Measurements from ENCODE around the gene ASCL4.
"Not testable (repeated sequence)": the region's sequence is repeated elsewhere in the genome, so short reads cannot be mapped to it uniquely, and the experiment has no call there.

Gene ASCL4, protein sequence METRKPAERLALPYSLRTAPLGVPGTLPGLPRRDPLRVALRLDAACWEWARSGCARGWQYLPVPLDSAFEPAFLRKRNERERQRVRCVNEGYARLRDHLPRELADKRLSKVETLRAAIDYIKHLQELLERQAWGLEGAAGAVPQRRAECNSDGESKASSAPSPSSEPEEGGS

DNA sequence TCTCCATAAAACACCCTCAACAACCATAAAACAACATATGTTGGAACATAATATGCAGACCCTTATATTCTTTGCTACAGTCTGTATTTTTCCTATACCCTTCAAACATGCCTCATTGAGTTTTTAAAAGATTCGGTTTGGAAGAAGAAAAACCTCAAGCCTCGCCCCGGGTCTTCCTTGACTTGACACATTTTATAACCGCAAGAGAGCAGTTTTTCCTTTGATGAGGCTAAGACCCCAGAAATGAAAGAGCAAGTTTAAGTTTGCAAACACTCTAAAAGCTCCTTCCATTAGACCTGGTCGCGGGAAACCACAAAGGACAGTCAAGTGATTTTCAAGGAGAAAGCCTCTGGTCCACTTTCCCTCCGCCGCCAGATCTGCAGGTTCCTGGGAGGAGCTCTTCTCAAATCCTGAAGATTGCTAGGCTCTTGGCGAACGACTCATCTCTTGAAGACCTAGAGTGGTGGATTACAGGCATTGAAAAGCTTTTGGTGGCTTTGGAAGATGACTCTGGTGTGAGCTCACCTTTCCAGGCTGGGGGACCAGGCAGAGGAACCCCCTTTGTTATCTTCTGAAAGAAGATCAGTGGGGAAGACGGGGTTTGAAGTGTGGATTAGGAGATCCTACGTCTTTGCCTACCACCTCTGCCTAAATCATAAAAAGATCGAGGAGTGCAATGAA, at the start of gene ASCL4:
Gene ASCL4, plus strand, starts transcription at position 356 of the 681 bp plus-strand sequence. CDS start 515 bp downstream, outside the sequence.
- no peak for DNase-seq (ENCODE audit: low read depth in 2 of 2)

DNA sequence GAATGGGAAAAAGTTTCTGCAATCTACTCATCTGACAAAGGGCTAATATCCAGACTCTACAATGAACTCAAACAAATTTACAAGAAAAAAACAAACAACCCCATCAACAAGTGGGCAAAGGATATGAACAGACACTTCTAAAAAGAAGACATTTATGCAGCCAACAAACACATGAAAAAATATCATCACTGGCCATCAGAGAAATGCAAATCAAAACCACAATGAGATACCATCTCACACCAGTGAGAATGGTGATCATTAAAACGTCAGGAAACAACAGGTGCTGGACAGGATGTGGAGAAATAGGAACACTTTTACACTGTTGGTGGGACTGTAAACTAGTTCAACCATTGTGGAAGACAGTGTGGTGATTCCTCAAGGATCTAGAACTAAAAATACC, 47.2 kb upstream of the ASCL4 start:
- not testable (repeated sequence) for DNase-seq (ENCODE audit: low read depth in 2 of 2)

DNA sequence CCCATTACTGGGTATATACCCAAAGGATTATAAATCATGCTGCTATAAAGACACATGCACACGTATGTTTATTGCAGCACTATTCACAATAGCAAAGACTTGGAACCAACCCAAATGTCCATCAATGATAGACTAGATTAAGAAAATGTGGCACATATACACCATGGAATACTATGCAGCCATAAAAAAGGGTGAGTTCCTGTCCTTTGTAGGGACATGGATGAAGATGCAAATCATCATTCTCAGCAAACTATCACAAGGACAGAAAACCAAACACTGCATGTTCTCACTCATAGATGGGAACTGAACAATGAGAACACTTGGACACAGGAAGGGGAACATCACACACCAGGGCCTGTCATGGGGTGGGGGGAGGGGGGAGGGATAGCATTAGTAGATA, 46.8 kb upstream of the ASCL4 start:
- not testable (repeated sequence) for DNase-seq (ENCODE audit: low read depth in 2 of 2)

DNA sequence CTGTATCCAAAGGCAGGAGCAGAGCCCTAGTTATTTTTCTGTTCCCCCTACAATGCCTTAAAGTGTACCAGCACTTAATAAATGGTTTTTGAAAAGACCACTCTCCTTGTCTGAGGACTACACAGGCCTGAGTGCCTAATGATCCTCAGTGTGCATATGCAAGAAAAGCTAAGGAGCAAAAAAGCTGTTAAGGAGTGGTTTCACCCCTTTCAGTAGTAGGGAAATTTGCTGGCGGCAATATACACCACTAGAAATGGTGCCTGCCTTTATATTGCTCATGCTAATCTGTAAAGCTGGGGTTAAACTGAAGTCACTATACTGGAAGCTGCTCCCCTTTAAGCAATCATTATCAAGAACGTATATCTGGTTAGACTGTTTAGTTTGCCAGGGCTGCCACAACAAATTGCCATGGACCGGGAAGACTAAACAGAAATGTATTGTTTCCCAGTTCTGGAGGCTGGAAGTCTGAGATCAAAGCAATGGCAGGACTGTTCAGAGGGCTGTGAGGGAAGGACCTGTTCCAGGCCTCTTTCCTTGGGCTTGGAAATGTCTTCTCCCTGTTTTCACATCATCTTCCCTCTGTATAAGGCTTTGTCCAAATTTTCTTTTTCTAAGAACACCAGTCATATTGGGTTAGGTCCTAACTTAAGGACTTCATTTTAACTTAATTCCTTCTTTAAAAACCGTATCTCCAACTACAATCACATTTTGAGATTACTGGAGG, 43.7 kb upstream of the ASCL4 start:
- DNase-seq (ENCODE audit: low read depth in 2 of 2) = no peak

DNA sequence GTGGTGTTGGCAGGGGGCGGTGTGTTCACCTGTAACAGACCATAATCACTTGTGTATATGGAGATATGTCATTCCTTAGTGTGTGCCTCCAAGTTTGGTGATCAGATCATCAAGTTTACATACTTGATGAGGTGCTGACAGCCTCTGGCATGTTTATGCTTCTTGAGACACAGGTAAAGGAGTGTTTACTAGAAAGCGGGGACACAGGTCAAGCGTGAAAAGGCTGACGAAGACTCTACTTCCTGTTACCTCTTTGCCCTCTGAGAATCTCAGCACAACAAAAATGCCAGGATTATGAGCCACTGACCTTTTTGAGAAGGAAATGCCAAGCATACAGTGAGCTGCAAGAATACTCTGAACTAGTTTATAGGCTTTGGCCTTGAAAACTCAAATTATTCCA, 43.1 kb upstream of the ASCL4 start:
- no peak for DNase-seq (ENCODE audit: low read depth in 2 of 2)

DNA sequence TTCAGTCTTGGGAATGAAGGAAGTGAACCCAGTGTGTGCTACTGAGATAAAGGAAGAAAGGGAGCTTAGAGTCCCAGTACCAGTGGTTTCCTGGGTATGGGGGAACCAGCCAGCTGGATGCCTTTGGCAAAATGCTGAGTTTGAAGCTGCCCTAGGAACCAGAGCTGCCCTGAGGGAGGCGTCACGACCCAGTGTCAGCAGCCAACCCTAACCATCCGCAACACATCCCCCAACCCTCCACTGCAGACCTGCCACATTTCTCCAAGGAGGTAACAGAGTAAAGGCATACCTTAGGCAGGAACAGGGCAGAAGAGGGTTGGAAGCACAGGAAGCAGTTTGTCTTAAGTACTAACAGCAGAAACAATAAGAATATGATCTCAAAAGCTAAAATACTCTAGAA, 42.1 kb upstream of the ASCL4 start:
- DNase-seq (ENCODE audit: low read depth in 2 of 2) = no peak

DNA sequence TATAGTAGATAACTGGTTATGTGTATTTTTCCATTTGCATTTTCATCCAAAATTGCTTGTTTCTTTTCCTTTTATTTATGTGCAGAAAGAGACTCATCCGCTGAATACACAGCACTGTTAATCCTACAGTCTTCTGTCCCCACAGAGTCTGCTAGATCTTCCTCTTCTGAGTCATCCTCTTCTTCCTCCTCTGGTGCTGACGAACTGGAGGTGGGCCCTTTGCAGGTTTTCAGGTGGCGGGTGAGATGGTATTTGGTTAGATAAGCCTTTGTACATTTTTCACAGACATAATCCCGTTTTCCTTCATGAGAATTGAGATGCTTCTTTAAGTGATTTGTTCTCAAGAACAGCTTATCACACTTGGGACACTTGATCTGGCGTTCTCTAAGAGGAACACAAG, 40.4 kb upstream of the ASCL4 start:
- no peak for DNase-seq (ENCODE audit: low read depth in 2 of 2)

DNA sequence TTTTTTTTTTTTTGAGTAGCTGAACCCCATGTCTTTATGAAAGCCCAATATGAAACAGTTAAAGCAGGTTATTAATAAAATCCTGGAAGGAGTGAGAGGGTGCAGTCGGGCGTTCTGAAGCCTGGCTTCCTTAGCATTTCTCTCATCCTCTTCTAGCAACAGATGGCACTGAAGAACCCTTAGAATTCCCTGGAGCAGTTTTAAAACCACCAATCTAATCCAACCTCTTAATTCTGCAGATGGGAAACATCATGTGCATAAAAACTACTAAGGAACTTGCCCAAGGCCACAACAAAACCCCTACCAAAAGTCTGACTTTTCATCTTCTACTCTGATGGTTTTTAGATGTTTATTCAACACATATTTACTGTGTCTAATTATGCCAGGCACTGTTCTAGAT, 38.7 kb upstream of the ASCL4 start:
- no peak for DNase-seq (ENCODE audit: low read depth in 2 of 2)

DNA sequence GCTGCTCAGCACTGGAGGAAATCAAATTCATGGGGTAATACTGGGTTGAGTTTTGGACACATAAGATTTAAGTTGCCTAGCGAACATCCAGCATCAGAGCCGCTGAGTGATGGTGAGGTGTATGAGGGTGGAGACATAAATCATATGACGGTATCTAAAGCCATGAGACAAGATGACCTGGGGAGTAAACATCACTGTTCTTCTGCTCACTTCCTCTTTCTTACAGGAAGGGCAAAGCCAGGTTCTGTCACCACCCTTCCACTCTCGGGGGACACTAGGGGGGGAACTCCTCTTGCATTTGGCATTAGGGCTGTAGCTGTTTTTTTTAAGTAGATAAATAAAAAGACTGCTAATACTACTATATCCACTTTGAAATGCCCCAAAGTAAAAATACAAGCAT, 37.6 kb upstream of the ASCL4 start:
- no peak for DNase-seq (ENCODE audit: low read depth in 2 of 2)

DNA sequence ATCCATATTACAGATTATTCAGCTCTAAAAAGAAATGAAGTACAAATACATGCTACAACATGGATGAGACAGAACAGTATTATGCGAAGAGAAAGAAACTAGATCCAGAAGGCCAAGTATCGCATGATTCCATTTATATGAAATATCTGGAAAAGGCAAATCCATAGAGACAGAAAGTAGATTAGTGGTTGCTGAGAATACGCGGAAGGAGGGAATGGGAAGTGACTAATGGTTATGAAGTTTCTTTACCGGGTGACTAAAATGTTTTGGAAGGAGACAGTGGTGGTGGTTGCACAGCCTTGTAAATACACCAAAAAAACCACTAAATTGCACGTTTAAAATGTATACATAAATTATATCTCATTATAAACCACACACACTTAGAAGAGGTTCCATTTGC, 26.0 kb upstream of the ASCL4 start:
- no peak for DNase-seq (ENCODE audit: low read depth in 2 of 2)

DNA sequence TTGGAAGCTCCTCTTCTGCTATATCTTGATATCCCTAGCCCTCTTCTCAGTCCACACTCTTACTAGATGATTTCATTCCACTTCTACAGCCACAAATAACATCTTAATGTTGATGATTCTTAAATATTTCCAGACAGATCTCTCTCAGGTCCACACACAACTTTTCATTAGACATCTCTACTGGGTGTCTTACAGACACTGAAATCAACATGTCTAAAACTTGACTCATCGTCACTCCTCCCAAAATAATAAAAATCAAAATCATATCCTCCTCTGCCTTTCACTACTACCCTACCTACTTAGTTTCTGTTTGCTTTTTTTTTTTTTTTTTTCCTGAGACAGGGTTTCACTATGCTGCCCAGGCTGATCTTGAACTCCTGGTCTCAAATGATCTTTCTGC, 25.4 kb upstream of the ASCL4 start:
- DNase-seq (ENCODE audit: low read depth in 2 of 2) = no peak

DNA sequence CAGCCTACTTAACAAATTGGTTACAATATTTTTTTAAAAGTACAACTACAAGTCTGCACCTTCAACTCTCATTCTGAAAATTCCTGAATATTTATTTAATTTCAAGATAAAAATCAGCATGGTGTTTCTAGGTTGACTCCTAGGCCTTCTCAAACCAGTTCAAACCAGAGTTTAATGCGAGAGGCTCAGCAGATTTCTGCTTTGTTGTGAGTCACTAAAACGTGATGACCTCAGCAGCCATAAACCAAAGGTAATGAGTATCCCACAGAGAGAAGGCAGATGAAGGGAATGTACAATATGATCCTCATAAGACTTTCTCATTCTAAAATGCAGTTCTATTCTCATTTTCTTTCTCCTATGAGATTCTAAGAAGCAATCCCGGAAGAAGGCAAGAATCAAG, 15.1 kb upstream of the ASCL4 start:
- no peak for DNase-seq (ENCODE audit: low read depth in 2 of 2)

DNA sequence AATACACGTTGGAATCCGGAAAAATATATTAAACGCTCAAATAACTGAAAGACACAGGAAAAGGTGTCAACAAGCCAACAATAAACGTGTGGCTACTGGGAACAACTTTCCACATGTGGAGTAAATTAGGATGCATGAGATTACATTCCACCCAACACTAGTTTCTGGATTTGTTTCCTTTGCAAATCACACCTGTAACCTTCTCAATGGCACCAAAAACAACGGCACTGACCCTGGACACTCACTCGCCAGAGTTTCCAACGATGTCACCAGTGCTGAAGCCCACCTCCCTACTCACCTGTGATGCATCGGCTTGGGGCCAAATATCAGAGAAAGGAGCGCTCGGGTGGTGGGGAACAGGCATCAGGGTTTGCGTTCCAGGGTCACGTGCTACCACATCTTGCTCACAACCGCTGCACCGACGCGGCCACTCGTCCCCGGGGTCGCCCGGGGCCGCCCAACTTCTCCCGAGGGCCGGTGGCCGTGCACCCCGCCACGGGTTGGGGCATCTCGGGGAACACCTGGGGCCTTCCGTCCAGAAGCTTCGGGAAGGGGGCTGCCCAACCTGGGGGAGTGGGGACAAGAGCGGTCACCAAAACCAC, 14.2 kb upstream of the ASCL4 start:
- no peak for DNase-seq (ENCODE audit: low read depth in 2 of 2)

DNA sequence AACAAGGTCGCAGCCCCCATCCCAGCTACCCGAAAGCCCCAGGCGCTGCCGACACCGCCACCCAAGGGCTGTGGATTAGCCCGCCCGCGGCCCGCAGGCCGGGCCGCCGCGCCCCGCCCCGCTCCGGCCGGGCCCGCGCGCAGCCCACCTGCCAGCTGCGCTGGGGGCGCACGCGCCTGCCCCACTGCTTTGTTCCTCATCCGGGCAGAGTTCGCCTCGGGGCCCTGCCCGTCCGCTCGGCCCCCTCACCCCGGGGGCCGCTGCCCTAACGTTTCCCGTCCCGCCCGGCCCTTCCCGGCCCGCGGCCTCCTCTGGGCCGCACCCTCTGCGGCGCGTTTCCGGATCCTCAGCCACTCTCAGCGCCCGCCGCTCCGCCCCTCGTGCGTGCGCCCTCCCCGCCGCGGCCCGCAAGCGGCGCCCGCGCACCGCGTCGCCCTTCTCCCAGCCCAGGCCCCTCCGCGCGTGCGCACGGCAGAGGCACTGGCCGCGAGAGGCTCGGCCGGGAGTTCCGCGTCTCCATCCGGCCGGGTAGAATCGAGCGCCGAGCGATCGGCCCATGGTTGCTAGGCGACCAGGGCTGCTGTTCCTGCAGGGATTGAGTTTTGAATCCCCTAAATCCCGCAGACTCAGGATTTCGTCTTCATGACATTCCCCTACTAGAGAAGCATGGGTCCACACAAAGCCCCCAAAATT, 13.5 kb upstream of the ASCL4 start, which contains the start of gene PRDM4:
Gene PRDM4, minus strand, starts transcription at position 329 of the 693 bp plus-strand sequence. CDS start 622 bp downstream, outside the sequence.
- DNase-seq (ENCODE audit: low read depth in 2 of 2) = peak; percentile 75 to 83

DNA sequence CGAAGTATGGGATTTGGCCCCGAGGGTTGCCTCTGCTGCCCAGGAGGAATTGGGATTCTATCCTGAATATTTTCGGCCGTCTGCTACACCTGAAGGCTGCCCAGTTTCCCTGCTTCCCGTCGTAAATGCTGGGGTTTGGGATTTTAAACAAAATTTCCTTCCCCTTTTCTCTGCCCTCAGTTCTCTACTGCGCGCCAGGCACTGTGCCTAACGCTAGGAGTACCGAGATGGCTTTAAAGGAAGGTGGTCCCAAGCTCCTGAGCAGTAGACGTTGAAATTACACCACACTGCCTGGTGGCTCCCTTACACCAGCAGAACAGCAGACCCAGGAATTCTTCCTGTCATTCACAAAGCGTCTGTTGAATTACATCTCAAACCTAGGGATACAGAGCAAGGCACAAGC, 13.0 kb upstream of the ASCL4 start:
- DNase-seq (ENCODE audit: low read depth in 2 of 2) = no peak

DNA sequence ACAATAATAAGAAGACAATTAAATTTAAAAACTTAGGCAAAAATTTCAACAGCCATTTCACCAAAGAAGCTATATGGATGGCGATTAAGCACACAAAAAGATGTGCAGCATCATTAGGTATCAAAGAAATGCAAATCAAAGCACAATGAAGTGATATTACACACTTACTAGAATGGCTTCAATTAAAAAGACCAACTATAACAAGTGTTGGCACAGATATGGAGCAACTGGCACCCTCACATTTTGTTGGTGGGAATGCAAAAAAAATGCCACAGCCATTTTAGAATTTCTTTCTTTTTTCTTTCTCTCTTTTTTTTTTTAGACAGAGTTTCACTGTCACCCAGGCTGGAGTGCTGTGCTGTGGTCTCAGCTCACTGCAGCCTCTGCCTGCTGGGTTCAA, 11.6 kb upstream of the ASCL4 start:
- no peak for DNase-seq (ENCODE audit: low read depth in 2 of 2)

DNA sequence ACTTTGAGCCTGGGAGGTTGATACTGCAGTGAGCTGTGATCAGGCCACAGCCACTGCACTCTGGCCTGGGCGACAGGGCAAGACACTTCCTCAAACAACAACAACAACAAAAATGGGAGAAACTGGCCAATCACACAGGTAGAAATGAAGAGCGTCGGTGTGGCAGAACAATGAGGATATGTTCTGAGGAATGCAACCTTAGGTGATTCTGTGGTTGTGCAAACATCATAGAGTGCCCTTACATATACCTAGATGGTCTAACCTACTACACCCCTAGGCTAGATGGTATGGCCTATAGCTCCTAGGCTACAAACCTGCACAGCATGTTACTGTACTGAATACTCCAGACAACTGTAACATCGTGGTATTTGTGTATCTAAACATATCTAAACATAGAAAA, 9.9 kb upstream of the ASCL4 start:
- DNase-seq (ENCODE audit: low read depth in 2 of 2) = no peak

DNA sequence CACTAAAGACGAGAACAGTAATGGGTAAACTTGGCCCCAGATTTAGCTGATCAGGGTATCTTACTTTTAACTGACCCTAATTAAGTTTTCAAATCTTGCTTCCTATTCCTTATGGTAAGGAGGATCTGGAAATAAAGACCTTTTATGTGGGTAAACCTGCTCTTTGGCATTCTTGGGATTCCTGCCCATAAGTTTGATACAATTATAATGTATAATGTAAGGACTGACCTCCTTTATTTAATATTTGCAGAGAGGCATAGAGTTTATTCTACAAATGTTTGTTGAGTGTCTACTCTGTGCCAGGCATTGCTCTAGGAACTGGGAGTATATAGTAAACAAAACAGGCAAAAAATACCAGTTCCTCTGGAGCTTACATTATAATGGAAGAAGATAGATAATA, 9.2 kb upstream of the ASCL4 start:
- no peak for DNase-seq (ENCODE audit: low read depth in 2 of 2)

DNA sequence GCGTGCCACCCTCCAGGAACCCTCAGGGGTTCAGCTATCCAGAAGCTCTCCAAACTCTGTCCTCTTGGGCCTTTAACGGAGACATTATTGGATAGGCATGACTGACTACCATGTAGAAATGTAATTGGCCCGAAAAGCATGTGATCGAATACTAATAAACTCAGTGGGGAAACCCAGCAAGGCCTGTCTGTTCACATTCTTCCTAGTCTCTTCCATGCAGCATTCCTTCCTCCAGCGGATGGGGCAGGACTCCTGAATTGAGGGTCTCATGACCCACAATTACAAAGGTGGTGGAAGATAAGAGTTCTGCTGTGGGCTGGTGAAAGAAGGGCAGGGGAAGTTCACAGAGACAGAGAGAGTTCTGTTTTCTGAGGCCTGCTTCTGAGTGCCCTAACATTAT, 7.0 kb upstream of the ASCL4 start:
- DNase-seq (ENCODE audit: low read depth in 2 of 2) = no peak

DNA sequence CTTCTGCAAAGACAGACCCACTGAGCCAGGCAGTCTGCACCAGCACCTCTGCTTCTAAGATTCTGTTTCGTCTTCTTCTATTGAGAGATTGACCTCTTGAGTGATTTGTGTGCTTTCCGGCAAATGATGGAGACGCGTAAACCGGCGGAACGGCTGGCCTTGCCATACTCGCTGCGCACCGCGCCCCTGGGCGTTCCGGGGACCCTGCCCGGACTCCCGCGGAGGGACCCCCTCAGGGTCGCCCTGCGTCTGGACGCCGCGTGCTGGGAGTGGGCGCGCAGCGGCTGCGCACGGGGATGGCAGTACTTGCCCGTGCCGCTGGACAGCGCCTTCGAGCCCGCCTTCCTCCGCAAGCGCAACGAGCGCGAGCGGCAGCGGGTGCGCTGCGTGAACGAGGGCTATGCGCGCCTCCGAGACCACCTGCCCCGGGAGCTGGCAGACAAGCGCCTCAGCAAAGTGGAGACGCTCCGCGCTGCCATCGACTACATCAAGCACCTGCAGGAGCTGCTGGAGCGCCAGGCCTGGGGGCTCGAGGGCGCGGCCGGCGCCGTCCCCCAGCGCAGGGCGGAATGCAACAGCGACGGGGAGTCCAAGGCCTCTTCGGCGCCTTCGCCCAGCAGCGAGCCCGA, 703 bp downstream of the ASCL4 start:
- no peak for DNase-seq (ENCODE audit: low read depth in 2 of 2)

DNA sequence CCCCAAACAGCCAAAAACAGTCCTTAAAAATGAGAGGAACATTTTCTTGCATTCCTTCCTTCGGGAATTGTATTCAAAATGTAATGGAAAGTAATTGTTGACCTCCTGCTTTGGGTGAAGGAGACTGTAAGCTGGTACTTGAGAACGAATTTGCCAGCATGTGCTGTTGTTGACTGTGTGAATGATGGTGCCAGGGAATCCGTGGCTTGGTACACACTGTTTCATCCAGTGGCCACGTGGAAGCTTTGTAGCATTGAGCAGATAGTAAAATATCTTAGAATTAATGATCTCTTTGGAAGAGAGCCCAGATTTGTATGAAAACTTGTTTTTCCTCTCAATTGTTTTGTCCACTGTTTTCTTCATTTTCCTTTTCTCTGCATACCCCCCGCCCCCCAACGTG, 1.7 kb downstream of the ASCL4 start:
- DNase-seq (ENCODE audit: low read depth in 2 of 2) = no peak

Data from stimulated activated CD8-positive, alpha-beta memory T cell treated with anti-CD3 and anti-CD28 coated beads, Interleukin-2, amount 100 ng/mL, for 1 hour (primary cell).